ENCODE results near the gene CAMSAP2.
A peak's percentile ranks its signal among the peaks of the same experiment; 100 is the strongest.
"Not testable (repeated sequence)": the region's sequence is repeated elsewhere in the genome, so short reads cannot be mapped to it uniquely, and the experiment has no call there.

CAMSAP2 gene

GRCh38 chr1:200738949-200739651 is 407 bp downstream of the CAMSAP2 start:
- DNase-seq: peak; percentile 44

GRCh38 chr1:200739702-200740570 is 1.2 kb downstream of the CAMSAP2 start:
- DNase-seq: no peak

DNA sequence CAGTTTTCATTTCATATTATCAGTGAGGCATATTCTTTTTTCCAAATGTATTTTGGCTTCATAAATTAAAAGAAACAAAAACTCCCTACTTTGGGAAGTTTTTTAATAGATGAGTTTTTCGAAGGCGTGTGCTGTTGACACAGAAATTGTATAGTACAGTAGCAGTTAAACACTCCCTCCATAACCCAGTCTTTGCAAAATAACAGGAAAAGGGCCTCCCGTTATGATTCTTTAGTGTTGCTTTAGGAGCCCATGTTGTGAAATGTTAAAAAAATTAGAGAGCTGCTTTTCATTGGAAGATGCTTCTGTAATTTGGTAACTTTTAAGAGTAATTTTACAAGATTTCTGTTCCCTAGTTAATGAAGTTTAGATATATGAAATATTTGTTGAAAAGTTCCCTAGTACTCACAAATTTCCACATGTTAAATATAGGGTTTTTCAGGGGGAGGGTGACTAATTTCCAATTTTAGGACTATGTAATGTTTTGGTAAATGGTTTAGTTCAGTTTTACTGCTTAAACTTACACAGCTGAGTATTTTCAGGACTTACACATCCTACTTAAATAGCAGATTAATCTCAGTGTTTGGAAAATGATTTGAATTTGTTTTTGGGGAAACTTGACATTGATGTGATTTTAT is 2.0 kb downstream of the CAMSAP2 start:
- DNase-seq: no peak

GRCh38 chr1:200741551-200742207 is 3.0 kb downstream of the CAMSAP2 start:
- no peak for DNase-seq

DNA sequence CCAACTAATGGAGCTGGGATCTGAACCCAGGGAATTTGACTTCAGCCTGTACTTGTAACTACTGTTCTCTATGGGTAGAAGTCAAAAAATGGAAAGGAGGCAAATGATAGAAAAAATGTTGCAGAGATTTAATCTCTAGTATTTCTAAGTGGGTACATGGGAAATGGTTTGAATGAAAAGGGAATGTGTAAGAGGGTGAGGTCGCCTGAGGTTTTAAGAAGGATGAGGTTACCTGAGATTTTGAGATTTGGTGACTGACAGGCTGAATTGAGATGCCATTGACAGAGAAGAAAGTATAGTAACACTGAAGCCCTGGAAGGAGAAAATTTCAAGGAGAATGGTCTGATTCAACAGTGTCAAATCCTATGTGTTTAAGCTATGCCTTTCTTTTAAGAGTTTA is 5.5 kb downstream of the CAMSAP2 start:
- no peak for DNase-seq

DNA sequence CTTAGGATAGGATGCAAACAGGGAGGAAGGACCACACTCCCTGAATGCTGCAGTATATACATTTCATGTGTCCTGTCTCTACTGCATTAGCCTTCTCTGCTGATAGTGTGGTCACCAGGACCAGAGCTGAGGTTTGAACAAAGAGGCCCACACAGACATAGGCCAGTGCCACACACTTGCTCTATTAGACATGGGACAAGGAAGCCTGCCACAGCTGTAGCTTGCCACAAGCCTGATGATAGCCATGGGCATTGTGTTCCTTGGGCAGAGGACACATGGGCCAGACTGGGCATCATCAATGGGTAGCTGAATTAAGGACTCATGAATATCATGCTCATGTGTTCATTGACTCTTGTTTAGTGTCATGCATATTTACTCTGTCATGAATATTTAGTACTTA is 10.4 kb downstream of the CAMSAP2 start:
- DNase-seq: no peak

DNA sequence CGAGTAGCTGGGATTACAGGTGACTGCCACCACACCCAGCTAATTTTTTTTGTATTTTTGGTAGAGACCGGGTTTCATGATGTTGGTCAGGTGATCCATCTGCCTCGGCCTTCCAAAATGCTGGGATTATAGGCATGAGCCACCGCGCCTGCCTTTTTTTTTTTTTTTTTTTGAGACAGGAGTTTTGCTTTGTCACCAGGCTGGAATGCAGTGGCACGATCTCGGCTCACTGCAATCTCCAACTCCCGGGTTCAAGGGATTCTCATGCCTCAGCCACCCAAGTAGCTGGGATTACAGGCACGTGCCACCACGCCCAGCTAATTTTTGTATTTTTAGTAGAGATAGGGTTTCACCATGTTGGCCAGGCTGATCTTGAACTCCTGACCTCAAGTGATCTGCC is 12.1 kb downstream of the CAMSAP2 start:
- not testable (repeated sequence) for DNase-seq

GRCh38 chr1:200751717-200752116 is 13.0 kb downstream of the CAMSAP2 start:
- DNase-seq: no peak

DNA sequence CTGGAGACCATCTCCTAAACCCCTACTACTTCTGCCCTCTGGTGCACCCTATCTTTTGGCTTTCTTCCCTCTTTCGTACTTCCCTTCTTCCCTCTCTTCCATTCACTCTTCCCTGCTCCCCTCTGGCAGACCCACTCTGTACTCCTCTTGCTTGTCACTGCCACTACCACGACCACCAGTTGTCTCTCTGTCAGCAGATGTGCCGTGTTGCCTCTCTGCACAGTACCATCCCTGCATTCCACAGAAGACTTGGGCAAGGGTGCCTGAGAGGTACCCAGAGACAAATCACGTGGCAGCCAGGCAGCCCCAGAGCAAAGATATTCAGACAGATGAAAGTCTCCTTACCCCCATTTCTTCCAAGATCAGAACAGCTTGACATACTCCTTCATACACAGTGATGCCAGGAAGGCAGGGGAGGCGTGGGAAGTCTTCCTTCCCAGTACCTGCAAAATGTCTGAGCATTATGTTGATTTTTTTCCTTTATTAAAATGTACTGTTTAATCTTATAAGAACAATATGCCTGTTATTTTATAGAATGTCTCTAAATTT is 15.0 kb downstream of the CAMSAP2 start:
- DNase-seq: no peak

DNA sequence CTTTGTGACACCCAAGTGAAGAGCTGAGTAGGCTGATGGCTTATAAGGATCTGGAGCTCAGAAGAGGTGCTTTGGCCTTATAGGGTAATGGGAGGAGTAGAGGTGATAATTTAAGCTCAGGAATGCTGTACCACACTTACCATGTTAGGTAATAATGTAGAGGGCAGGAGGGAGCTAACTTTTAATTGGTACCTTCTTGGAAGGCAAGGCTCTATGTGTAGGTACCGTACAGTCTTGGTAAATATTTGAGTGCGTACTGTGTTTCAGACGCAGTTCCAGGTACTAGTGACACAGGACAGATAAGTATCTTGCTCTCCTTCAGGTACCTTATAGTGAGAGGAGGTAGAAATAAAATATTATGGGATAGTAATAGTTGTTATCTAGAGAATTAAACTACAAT is 16.8 kb downstream of the CAMSAP2 start:
- no peak for DNase-seq

- DNase-seq: no peak
These were observed 23.4 kb downstream of the CAMSAP2 start for GRCh38 chr1:200762089-200762488.

DNA sequence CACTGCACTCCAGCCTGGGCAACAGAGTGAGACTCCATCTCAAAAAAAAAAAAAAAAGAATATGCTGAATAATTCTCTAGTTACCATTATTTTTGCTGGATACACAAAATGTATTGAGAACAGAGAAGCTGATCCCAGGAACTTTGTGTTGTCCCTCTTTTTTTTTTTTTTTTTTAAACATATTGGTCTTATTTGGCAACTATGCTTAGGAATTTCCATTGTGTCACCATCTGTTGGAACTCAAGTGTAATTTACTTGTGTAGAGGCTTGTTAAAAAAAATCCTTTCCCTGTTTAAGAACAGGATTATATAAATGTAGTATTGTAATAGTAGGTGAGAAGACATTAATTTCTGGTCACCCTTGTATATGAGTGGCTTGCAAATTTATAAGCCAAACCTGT is 28.6 kb downstream of the CAMSAP2 start:
- DNase-seq: no peak

DNA sequence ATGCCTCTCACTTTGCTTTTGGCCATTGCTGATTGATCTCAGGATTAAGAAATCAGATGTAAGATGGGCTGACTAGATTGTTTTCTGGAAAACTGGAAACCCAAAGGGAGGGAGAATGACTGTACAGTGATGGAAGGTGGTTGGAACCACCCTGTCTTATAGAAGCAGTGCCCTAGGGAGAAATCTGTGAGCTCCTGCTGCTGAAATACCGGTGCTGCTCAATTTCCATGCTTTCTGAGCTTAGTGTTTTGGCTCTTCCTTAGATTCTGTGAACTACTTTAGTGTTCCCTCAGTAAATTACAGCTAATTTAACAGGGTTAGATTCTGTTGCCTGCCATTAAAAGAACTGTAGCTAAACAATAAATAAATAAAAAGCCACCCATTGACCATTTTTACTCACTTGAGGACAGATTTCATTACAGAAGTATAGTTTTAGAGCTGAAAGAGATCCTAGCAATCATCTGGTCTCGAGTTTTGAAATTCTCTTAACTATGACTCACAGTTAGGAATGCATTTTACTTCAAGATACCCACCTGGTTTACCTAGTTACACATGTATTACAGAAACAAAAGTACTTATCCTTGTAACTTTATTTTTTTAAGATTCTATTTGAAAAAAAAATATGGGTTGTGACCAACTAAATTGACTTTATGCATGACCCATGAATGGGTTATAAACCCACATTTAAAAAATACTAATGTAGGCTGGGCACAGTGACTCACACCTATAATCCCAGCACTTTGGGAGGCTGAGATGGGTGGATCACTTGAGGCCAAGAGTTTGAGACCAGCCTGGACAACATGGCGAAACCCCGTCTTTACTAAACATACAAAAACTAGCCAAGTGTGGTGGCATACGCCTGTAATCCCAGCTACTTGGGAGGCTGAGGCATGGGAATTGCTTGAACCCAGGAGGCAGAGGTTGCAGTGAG is 33.2 kb downstream of the CAMSAP2 start:
- no peak for DNase-seq

GRCh38 chr1:200774311-200774710 is 35.6 kb downstream of the CAMSAP2 start:
- no peak for DNase-seq

DNA sequence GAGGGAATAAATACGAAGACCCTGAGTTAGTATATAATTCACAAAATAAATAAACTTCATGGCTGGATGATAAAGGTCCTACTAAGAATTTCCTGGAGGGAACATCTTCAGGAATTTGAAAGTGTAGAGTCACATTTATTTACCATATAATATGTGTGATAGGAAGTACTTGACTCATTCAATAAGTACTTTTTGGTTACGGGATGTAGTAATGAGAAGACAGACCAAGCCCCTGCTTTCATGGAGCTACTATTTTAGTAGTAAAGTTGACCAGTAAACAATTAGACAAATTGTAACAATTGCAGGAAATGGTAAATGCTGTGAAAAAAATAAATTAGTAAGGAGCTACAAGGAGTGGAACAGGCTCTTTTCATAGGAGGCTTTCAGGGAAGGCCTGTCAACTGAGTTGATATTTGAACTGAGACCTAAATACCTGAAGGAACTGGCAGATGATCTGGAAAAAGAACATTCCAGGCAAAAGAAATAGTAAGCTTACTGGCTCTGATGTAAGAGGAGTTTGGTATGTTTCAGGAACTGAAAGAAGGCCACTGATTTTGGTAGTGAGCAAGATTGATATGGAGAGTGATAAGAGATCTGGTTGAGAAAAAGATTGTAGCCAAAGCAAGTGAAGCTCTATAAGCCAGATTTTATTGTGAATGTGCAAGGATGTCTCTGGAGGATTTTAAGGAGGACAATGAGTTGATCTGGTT is 36.2 kb downstream of the CAMSAP2 start:
- DNase-seq: no peak

DNA sequence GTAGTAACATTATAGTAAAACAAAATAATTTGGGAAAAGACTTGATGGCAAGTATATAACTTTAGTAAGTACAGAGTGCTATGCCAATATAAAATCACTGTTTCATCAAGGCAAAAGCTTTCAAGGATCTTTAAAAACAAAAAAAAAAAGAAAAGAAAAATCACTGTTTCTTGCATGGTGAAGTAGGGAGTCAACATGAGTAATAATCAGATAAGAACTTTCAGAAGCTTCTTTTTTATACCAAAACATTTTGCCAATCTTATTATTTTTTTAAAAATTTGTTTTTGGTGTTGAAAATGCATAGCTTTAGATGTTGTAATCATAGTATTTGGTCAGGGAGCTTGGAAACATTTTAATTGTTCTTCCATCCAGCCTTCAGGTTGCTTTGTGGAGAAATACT is 37.2 kb downstream of the CAMSAP2 start:
- no peak for DNase-seq

GRCh38 chr1:200776949-200777348 is 38.3 kb downstream of the CAMSAP2 start:
- DNase-seq: no peak

- DNase-seq: no peak
These were observed 40.1 kb downstream of the CAMSAP2 start for GRCh38 chr1:200778766-200779165.

GRCh38 chr1:200779326-200779725 is 40.6 kb downstream of the CAMSAP2 start:
- DNase-seq: no peak

GRCh38 chr1:200780545-200781369 is 42.1 kb downstream of the CAMSAP2 start:
- DNase-seq: no peak

All from activated T-cell treated with anti-CD3 and anti-CD28 coated beads for 4 hours (primary cell).